Fibroblast of skin of right quadriceps (primary cell): ENCODE data around the gene LAYN.

ENCODE experiments used
- DNase-seq: peaks from one replicate; pipeline ENCODE4 v3.0.0-alpha.2; 2013

Gene LAYN, protein sequence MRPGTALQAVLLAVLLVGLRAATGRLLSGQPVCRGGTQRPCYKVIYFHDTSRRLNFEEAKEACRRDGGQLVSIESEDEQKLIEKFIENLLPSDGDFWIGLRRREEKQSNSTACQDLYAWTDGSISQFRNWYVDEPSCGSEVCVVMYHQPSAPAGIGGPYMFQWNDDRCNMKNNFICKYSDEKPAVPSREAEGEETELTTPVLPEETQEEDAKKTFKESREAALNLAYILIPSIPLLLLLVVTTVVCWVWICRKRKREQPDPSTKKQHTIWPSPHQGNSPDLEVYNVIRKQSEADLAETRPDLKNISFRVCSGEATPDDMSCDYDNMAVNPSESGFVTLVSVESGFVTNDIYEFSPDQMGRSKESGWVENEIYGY

DNA sequence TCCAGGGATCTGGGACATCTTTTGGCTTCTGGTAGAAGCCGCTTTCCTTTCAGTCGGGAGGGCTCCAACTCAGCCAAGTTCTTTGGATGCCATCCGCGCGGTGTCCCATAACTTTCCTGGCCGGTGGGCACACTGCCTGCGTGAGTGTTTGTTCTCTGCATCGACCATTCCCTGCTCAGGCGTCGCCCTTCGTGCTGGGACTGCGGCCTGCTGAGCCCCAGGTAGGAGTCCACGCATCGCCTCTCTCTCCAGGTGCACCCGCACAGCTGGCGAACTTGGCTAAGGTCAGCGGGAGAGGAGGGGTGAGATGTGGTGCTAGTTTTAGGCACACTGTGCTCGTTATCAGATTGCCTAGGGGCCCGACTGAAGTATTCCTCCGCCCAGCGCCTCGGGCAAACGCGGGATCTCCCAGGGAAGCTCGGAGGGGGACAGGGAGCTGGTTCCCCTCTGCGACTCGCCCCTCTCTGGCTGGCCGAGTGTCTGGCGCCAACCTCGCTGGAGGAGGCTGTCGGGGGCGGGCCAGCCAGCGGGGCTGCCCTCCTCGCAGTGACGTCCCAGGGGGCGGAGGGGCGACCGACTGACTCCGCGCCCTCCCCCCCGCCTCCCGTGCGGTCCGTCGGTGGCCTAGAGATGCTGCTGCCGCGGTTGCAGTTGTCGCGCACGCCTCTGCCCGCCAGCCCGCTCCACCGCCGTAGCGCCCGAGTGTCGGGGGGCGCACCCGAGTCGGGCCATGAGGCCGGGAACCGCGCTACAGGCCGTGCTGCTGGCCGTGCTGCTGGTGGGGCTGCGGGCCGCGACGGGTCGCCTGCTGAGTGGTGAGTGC lies at the start of gene LAYN:
LAYN (plus strand) TSS at position 607 of the 823 bp plus-strand sequence; CDS start at position 731, 124 bp downstream.
- DNase-seq = peak; percentile 77

DNA sequence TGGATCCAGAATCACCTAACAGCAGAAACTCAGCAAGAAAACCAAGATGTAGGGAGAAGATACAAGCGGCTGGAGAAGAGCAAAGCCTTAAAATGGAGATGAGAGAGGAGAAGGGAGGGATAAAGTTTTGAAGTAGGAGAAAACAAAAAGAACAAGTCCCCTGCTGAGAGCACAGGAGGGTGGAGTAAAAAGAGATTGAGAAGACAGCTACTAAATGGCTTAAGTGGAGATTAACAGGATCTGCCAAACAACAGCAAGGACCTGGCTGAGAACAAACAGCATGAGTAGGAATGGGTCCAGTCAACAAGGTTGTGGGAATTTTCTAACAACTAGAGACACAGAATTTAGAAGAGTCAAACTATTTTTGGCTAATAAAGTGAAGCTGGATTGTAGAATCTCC lies 46.5 kb upstream of the LAYN start:
- DNase-seq = no peak

DNA sequence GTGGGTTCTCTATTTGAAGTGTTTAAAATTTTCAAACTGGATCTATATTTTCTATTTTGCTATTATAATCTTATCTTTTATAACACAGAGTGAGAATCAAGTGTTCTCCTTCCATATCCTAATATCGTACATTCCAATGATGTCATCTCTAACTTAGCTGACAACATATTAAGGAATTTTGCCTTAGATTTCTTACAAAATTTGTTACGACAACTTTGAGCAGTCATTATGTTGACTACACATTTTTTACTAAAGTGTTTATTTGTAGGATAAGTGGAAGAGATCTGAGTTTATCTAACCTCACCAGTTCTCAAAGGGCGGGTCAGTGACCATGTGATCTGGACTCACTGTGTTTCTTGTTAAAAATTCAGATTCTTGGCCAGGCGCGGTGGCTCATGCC lies 41.0 kb upstream of the LAYN start:
- no peak for DNase-seq

DNA sequence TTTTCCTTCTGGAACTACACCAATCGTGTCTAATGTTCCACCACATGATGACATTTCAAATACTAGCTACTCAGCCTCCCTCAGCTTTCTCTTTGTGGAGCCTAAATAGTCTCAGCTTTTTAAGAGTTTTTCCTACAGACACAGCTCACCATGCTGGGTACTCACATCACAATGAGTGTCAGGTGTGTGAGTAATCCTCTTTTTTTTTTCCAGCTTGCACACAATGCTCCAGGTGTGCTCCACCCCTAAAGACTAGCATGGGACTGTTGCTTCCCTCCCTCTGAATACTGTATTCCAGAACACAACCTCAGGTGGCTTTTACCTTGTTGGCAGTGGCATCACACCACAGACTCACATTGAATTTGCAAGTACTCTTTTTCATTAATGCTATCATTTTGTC lies 40.0 kb upstream of the LAYN start:
- DNase-seq = no peak

DNA sequence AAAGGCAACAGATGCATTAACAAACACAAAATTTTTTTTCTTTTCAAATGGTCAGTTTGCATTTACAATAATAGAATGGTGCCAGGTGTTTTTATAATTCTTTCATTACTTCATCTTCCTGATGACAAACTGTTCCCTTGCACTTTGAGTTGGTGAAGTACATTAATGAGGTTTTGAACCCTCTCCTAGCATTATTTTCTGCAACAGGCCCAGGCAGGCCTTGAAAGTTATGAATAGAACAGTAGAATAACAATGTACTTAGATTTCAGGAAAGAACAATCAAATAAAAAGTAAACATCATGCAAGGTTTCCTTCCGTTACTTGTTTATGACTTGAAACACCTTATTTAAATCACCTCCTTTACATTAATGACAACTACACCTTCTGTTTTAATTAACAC lies 37.9 kb upstream of the LAYN start:
- no peak for DNase-seq

DNA sequence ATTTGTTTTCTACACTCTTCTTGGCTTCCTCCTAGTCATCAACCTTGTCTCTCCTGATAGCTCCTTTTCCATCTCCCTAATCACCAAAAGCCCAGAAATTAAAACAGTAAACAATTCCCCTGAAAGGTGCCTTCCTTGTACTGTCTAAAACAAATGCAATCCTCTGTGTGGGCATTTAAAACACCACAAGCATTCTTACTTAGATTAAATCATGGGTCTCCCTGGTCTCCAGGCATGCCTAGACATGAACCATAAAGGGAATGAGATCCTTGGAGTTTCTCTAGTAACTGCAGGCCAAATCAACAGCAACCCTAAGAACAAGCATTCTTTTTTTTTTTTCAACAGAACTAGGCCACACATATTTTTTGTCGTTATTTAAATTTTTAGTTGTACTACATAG lies 30.2 kb upstream of the LAYN start:
- no peak for DNase-seq

DNA sequence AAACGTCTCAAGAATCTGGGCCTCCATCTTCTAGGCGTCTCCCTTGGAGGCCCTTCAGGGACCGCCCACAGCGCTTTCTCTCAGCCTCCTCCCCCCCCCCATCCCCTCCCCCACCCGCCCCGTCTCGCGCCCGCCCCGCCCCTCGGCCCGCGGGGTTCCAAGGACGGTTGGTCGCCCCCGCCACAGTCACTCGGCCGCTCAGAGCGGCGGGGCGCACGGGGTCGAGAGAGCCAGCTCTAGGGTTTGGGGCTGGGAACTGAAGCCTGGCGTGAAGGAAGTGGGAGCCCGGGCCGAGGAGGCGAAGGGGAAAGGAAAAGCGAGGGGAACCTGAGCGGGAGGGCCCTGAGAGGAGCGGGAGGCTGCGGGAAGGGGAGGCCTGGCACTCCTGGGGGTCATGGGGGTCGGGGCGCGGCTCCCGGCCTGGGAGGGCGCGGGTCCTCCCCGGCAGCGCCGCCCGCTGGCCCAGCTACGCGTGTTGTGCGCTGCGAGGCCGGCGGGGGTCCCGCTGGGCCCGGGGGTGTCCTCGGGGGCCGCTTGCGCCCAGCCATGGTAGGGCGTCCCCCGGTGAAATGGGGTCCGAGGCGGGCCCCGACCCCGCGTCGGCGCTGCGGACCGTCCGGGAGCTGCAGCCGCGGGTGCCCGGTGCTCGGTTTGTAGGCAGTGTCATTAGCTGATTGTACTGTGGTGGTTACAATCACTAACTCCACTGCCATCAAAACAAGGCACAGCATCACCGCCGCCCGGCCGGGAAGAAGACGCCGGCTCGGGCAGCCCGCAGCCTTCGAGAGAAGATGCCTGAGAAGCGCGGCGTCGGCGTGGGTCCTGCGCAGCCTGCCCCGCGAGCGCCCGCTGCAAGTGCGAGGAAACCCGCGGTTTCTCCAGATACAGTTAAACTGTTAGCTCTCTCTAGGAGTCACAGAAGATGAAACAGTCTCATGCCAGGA lies 28.0 kb upstream of the LAYN start, which contains the start of gene BTG4:
BTG4 (minus strand) TSS at position 91 of the 944 bp plus-strand sequence. CDS start 13,610 bp downstream, outside the sequence.
- no peak for DNase-seq

DNA sequence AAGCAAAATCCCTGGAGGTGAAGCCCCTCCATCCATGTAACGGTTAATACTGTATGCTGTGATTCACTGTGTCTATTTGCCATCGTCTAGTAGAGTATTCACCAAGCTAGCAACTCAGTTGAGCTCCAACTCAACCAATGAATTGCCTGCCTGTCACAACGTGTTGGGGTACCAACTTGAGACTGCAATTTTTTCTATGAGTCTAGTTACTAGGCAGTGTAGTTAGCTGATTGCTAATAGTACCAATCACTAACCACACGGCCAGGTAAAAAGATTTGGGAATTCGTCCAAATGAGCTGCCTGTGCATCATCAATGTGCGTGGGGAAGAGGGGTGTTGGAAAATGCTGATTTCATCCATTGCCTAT lies 27.3 kb upstream of the LAYN start:
- no peak for DNase-seq

DNA sequence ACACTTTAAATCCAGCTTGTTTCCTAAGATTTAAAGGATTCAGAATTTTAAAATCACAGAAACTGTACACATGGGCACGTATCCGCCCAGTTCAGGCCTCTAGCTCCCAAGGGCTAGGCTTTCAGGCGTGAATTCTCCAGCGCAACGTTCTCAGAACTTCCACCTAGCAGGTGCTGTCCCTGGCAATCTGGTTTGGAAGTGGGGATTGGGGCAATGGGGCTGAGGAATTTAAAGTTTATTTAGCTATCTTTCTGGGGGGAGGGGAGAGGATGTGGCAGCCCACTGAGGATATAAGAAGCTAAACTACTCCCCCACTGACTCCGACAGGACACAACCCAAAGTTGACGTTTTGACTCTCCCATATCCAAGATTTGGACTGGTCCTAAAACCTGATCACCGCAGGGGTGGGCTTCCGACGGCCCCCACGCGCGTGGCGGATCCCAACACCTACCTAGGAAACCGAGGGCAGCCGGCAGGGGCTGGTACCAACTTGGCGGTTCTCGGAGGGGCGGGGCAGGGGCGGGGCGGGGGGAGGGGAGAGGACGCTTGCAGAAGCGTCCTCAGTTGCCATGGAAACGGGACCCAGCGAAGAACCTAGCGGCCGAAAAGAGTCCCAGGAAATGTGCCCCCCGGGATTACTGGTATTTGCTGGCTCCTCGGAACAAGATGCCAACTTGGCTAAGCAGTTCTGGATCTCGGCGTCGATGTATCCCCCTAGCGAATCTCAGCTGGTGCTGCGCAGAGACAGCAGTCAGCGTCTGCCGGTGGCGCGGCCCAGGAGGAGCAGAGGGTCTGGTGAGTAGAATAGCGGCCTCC lies 26.1 kb upstream of the LAYN start, which contains the start of gene HOATZ:
HOATZ (plus strand) TSS at position 563 of the 816 bp plus-strand sequence; CDS start at position 570, 7 bp downstream.
- peak; percentile 43 for DNase-seq

DNA sequence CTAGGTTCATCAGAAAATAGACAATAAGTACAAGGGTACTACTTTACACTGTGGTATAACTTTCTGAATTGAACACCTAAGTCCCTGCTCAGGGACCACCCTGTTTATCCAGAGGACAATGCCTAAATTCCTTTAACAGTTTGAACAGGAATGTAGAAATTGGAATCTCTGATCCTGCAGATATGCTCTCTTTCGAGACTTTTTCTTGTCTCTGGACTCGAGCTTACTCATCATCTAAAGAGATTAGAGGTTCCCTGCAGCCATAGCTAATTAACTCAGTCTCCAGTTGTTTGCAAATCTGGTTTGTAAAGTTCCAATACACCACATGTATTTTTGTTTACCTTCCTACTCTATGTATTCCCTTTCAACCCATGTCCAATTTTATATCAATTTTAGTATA lies 24.9 kb upstream of the LAYN start:
- no peak for DNase-seq

DNA sequence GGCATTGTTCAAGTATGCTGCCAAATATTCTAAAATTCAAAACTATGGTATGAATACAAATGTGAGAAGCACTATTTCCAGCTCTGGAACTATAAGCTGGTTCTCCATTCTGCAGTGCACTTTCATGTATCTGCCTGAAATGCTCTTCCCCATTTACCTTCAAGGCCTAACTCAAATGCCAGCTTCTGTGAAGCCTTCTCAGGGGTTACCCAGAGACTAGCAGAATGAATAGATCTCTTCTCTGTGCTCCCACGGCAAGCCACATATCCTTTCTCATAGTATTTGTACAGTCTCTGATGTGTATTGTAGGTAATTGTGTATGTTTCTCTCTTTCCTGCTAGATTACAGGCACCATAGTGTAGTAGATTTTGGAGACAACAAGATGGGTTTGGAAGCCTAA lies 21.9 kb upstream of the LAYN start:
- DNase-seq = no peak

DNA sequence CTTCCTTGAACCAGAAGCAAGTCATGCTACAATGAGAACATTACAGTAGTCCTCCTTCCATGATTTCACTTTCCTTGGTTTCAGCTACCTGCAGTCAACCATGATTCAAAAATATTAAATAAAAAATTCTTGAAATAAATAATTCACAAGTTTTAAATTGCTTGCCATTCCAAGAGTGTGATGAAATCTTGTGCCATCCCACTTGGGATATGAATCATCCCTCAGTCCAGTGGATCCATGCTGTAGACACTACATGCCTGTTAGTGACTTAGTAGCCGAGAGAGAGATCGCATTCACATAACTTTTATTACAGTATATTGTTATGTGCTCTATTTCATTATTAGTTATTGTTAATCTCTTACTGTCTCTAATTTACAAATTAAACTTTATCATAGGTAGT lies 20.0 kb upstream of the LAYN start:
- peak; percentile 60 for DNase-seq

DNA sequence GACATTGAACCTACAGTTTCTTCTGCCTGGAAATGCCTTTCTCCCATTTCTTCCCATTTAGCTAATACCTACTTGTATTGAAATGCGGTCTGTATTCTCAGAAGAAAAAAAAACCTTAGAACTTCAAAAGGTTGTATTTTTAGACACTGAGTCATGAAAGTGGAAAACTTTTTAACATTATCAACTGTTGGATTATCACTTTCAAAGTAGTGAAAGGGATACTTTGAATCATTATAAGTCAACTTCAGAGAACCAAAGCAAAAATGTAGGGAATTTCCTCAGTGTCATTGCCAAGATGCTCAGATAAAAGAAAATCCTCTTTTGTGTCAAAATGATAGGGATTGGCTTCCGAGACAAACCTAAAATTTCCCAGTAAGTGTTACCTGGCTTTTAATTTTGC lies 19.4 kb upstream of the LAYN start:
- peak; percentile 38 for DNase-seq

DNA sequence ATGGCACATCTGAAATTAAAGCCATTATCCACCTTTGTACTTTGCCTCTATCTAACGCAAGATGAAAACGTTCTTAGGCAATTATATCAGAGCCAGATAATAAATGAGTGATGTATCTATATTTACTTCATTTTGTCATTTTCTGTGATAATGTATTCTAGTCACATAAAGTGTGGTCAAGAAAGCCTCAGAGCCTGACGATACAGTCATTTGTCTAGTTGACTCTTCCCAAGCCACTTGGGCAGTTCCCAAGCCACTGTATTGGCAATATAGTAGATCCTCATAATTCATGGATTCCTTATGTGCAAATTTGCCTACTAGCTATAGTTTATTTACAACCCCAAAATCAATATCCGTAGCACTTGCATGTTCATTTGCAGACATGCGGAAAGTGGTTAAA lies 18.1 kb upstream of the LAYN start:
- no peak for DNase-seq

DNA sequence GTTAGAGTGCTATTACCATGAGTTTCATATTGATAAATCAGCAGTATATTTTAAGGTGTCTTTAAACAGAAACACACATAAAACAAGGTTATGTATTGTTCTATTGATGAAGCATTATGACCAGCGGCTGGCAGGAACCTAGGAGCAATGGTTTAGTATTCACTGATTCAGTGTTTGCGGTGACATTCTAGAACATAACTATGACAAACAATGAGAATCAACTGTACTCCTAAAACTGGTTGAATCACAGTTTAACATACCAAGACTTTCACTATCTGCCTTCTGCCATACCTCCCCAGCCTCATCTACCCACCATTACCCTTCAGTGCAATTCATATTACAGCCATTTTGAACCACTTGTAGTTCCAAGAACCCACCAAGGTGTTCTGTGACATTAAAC lies 17.2 kb upstream of the LAYN start:
- no peak for DNase-seq

DNA sequence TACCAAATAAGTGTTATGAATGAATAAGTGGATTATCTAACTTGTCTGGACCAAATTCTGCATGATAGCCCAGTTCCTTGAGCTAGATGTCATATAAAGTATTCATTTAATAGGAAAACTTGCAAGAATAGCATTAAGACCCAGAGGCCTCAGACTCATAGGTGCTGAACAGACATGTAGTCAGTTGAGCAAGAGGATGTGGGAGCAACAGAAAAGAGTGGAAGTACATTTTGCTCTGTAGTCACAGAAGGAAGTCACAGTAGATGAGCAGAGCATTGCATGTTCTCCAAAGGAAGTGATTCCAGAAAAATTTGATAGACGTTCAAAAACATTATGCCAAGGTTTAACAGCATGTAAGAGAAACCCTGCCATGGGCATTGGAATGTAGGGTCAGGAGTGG lies 16.5 kb upstream of the LAYN start:
- DNase-seq = no peak

DNA sequence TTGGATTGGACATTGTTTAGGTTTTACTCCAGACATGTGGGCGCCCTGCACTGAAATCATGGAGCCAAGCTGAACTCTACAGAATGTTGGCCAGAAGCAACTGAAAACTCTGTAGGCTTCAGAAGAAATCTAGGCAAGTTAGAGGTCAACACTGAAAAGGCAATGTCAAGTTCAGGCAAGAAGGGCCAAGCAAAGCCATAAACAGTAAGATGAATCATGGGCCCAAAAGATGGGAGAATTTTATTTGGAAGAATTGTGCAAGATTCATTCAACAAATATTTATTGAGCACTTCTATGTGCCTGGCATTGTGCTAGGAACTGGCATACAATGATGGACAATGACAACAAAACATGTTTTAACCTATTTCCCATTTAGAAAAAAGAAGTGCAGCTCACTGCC lies 15.1 kb upstream of the LAYN start:
- DNase-seq = no peak

DNA sequence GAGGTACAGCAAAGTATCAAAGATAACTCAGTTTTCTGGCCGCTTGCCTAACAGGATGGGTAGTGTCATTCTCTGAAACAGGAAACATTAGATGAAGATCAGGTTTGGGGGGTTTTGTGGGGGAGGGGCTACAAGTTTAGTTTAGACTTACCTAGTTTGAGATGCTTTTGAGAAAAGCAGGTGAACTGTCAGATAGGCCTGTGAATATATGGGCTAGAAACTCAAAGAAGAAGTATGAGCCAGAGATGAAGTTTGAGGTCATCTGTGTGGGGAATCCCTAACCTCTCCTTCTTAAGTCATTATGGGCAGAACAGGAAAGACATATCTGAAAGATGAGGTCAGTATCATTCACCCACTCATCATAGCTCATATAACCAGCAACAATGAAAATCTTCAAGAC lies 14.0 kb upstream of the LAYN start:
- peak; percentile 71 for DNase-seq

DNA sequence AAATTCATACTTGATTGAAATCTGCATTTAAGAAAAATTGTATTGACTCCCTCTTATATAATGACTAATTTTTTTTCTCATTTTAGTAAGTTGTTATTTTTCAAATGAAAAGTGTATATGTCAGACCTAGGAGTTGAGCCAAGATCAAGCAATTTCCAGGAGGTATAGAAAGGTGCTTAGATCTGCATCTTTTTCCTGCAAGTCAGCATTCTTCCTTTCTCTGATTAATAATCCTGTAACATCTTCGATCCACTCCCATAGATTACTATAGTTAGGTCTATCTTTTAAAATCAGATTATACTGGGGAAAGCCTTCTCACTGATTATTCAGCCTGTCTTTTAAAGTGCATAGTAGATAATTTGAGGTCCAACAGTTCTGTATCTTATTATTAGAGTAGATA lies 13.2 kb upstream of the LAYN start:
- DNase-seq = no peak

DNA sequence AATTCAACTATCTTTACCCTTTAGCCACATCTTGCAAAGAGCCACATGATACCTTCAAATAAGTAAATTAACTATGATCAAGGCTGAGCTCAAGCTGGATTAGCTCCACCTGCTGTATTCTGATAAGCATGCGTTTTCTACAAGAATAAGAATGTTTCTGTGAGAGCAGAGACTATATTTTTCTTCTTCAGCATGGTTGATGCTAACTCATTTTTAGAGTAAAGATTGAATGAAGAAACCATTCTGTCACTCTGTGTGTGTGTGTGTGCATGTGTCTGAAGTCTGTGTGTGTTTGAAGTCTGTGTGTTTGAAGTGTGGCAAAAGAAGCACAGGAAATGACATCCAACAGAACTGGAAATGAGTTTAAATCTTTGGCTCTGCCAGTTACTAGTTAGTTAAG lies 12.0 kb upstream of the LAYN start:
- no peak for DNase-seq

DNA sequence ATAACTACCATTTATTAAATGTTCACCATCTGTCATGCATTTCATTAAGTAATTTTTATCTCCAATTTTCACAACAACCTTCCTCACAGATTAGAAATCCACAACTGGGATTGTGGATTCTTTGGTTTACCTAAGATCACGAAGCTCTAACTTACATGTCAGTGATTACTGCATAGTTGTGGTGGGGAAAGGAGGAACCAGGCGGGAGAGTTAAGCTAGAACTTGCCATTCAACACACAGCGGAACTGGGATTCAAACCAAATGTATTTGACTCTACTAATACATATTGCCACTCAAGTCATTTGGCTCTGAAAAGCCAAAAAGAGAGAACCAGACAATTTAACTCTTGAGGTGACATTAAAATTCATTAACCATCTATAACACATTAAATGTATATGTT lies 10.4 kb upstream of the LAYN start:
- DNase-seq = peak; percentile 45

DNA sequence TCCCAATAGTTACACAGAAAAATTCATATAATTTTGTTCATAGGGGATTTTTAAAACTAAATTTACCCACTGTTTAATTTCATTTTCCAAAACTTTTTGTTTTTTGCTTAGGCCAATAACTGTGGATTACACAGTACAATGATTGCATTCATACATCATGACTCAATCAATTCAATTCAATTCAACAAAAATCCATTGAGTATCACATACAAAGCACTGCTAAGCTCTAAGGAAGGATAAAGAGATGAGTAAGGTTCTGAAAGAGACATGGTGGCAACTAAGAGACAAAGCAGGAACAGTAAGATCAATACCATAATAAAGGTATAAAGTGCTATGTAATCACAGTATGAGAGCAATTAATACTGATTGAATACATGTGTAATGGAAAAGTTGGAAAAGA lies 9.4 kb upstream of the LAYN start:
- peak; percentile 38 for DNase-seq
